ENCODE results near the gene DENND4A.

The DENND4A gene

GRCh38 chr15:65639509-65639908 is 152.6 kb downstream of the DENND4A start:
- H3K4me3 ChIP-seq (replicated peaks; ENCODE audit: low read depth, low read length) = no peak overlapping the region
- no peak for TF ChIP-seq CTCF (IDR thresholded peaks at IDR 0.05; ENCODE audit: low read depth, low read length, missing control alignments)
- no peak for DNase-seq (ENCODE audit: extremely low read depth, low read depth)

- DNase-seq (ENCODE audit: extremely low read depth, low read depth) = peak; percentile 75
- no peak overlapping the region for H3K4me3 ChIP-seq (replicated peaks; ENCODE audit: low read depth, low read length)
- peak; percentile 81 for TF ChIP-seq CTCF (IDR thresholded peaks at IDR 0.05; ENCODE audit: low read depth, low read length, missing control alignments)
Measured at GRCh38 chr15:65638681-65639089, 153.4 kb downstream of the DENND4A start.

- no peak for TF ChIP-seq CTCF (IDR thresholded peaks at IDR 0.05; ENCODE audit: low read depth, low read length, missing control alignments)
- H3K4me3 ChIP-seq (replicated peaks; ENCODE audit: low read depth, low read length) = no peak overlapping the region
- DNase-seq (ENCODE audit: extremely low read depth, low read depth) = no peak
Measured at GRCh38 chr15:65638109-65638508, 154.0 kb downstream of the DENND4A start.

- TF ChIP-seq CTCF (IDR thresholded peaks at IDR 0.05; ENCODE audit: low read depth, low read length, missing control alignments) = no peak
- H3K4me3 ChIP-seq (replicated peaks; ENCODE audit: low read depth, low read length) = no peak overlapping the region
- no peak for DNase-seq (ENCODE audit: extremely low read depth, low read depth)
Measured at GRCh38 chr15:65634356-65634755, 157.7 kb downstream of the DENND4A start.

GRCh38 chr15:65633752-65634151 is 158.3 kb downstream of the DENND4A start:
- DNase-seq (ENCODE audit: extremely low read depth, low read depth) = no peak
- TF ChIP-seq CTCF (IDR thresholded peaks at IDR 0.05; ENCODE audit: low read depth, low read length, missing control alignments) = no peak
- no peak overlapping the region for H3K4me3 ChIP-seq (replicated peaks; ENCODE audit: low read depth, low read length)

- DNase-seq (ENCODE audit: extremely low read depth, low read depth) = no peak
- no peak overlapping the region for H3K4me3 ChIP-seq (replicated peaks; ENCODE audit: low read depth, low read length)
- no peak for TF ChIP-seq CTCF (IDR thresholded peaks at IDR 0.05; ENCODE audit: low read depth, low read length, missing control alignments)
Measured at GRCh38 chr15:65632780-65633375, 159.2 kb downstream of the DENND4A start.

GRCh38 chr15:65631503-65631902 is 160.6 kb downstream of the DENND4A start:
- no peak for TF ChIP-seq CTCF (IDR thresholded peaks at IDR 0.05; ENCODE audit: low read depth, low read length, missing control alignments)
- no peak overlapping the region for H3K4me3 ChIP-seq (replicated peaks; ENCODE audit: low read depth, low read length)
- DNase-seq (ENCODE audit: extremely low read depth, low read depth) = no peak

Measured in HFF-Myc (cell line).